Renal cortex interstitium (tissue), 11 donors: ENCODE data around the gene SH3BP4. TPM values are rescaled to one million over a fixed set of nuclear protein-coding genes. Genes with fewer than 3 reads are reported as not detected.

Experiments
- DNase-seq, 11 donors: peaks; one replicate each; pipeline ENCODE4 v3.0.0-alpha.2; 2013; ENCODE audit warnings: low read depth in 9 of 11, low spot score in 4 of 11; ENCODE audit errors: extremely low read depth in 1 of 11
- polyA plus RNA-seq, 3 donors: library from polyadenylated mRNA; unstranded; fragments of 120-200 nt; gene quantifications; one replicate each; pipeline ENCODE4 v1.2.1, GENCODE V29; 2013; ENCODE audit not compliant: insufficient read length in 3 of 3

Gene SH3BP4
- polyA plus RNA-seq, 3 donors: 37.9 to 42.2 (median 38.1) TPM

- no peak for DNase-seq
These were observed 73.3 kb downstream of the SH3BP4 start for GRCh38 chr2:235024931-235025773.

- no peak for DNase-seq
These were observed 74.2 kb downstream of the SH3BP4 start for GRCh38 chr2:235025800-235026536.

GRCh38 chr2:235026649-235027557, 75.1 kb downstream of the SH3BP4 start:
- no peak for DNase-seq

GRCh38 chr2:235027558-235028214, 75.9 kb downstream of the SH3BP4 start:
- no peak for DNase-seq

- DNase-seq: no peak
These were observed 76.8 kb downstream of the SH3BP4 start for GRCh38 chr2:235028646-235029045.

GRCh38 chr2:235029054-235029453, 77.2 kb downstream of the SH3BP4 start:
- no peak for DNase-seq

GRCh38 chr2:235030126-235030525, 78.3 kb downstream of the SH3BP4 start:
- no peak for DNase-seq

GRCh38 chr2:235030936-235031335, 79.1 kb downstream of the SH3BP4 start:
- DNase-seq: no peak

GRCh38 chr2:235031686-235032373, 80.0 kb downstream of the SH3BP4 start:
- no peak for DNase-seq

GRCh38 chr2:235032466-235032865, 80.6 kb downstream of the SH3BP4 start:
- DNase-seq: no peak

GRCh38 chr2:235032949-235033348, 81.1 kb downstream of the SH3BP4 start:
- no peak for DNase-seq

- DNase-seq: no peak
These were observed 82.7 kb downstream of the SH3BP4 start for GRCh38 chr2:235034265-235035118.

GRCh38 chr2:235037604-235038166, 85.9 kb downstream of the SH3BP4 start:
- no peak for DNase-seq

- DNase-seq: no peak
These were observed 89.6 kb downstream of the SH3BP4 start for GRCh38 chr2:235041221-235041917.

- DNase-seq: no peak
These were observed 90.2 kb downstream of the SH3BP4 start for GRCh38 chr2:235041918-235042575.
